Measurements from ENCODE around the gene PTBP1.

DNA sequence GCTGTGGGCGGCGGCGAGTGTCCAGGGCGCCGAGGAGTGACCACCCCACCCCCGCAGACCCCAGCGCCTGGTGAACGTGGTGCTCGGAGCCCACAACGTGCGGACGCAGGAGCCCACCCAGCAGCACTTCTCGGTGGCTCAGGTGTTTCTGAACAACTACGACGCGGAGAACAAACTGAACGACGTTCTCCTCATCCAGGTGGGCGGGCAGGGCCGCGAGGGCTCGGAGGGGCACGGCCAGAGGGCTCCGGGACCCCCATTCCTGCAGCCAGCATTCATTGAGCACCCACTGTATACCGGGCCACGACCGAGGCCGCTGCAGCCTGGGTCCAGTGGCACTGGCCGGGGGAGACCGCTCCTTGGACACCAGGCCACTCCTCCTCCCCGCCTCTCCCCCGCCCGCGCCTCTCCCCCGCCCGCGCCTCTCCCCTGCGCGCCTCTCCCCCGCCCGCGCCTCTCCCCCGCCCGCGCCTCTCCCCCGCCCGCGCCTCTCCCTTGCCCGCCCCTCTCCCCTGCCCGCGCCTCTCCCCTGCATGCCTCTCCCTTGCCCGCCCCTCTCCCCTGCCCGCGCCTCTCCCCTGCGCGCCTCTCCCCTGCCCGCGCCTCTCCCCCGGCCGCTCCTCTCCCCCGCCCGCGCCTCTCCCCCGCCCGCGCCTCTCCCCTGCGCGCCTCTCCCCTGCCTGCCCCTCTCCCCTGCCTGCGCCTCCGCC, 46.7 kb downstream of the PTBP1 start:
- TF ChIP-seq, protein P1, sequence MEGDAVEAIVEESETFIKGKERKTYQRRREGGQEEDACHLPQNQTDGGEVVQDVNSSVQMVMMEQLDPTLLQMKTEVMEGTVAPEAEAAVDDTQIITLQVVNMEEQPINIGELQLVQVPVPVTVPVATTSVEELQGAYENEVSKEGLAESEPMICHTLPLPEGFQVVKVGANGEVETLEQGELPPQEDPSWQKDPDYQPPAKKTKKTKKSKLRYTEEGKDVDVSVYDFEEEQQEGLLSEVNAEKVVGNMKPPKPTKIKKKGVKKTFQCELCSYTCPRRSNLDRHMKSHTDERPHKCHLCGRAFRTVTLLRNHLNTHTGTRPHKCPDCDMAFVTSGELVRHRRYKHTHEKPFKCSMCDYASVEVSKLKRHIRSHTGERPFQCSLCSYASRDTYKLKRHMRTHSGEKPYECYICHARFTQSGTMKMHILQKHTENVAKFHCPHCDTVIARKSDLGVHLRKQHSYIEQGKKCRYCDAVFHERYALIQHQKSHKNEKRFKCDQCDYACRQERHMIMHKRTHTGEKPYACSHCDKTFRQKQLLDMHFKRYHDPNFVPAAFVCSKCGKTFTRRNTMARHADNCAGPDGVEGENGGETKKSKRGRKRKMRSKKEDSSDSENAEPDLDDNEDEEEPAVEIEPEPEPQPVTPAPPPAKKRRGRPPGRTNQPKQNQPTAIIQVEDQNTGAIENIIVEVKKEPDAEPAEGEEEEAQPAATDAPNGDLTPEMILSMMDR (conservative IDR thresholded peaks at IDR 0.05 in 1 of 2, IDR thresholded peaks at IDR 0.05 in 1 of 2; ENCODE audit: low read depth in 1 of 2, low read length in 2 of 2) = no peak
- TF ChIP-seq EZH2 (IDR thresholded peaks at IDR 0.05; ENCODE audit: low read length, missing control alignments) = peak; percentile 73

Data from fibroblast of lung (primary cell).